DMS53 (cell line): ENCODE measurements around the gene CFAP61.

Experiments used
- DNase-seq: peaks from one replicate; lab custom pipeline; 2025; lab: John Stamatoyannopoulos, UW

Gene CFAP61

GRCh38 chr20:20031790-20032189 lies 20.5 kb upstream of the CFAP61 start:
- no peak for DNase-seq

DNA sequence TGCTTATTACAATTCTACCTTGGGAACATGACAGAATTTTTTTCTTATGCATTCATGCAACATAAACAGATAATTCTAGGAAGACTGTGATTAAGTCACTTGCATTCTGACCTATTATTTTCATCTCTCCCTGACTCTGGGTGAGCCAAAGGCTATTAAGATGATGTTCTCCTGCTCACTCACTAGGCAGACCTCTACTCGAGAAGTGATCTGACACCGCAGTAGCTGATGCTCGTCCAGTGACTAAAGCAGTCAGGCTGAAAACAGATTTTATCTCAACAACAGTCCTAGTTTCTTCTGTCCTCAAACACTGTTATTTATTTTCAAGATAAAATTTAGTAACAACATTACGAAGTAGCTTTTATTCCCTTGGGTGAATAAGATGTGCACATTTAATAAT lies 17.8 kb upstream of the CFAP61 start:
- no peak for DNase-seq

DNA sequence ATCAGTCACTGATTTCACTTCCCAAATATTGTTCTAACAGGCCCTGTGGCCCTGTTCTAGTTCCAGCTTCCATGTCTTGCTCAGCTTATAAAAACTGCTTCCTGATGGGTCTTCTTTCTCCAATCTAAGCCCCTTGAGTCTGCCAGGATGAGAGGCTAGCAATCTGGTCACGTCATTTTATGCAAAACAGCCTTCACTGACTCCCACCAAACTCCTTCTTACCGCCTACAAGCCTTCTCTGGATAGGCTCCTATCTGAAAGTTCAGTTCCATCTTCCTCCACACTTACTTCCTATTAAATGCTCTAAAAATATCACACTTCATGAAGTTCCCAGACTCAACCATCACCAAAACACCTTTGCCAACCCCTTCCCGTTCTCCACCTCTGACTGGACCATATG lies 15.6 kb upstream of the CFAP61 start:
- DNase-seq: no peak

DNA sequence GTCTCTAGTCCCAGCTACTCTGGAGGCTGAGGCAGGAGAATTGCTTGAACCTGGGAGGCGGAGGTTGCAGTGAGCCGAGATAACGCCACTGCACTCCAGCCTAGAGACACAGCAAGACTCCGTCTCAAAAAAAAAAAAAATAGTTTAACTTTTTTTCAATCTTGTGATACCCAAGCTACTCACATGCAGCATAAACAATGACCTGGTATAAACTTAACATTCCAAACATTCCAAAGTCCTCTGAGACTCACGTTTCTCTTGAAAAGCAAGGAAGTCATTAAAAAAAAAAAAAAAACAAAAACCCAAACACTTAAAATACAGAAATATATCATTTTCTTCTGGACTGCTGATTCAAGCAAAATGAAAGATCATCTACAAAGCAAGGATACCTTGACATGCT lies 14.4 kb upstream of the CFAP61 start:
- DNase-seq: no peak

GRCh38 chr20:20038586-20038985 lies 13.7 kb upstream of the CFAP61 start:
- no peak for DNase-seq

- DNase-seq: no peak
Measured at GRCh38 chr20:20039752-20040387, 12.5 kb upstream of the CFAP61 start.

DNA sequence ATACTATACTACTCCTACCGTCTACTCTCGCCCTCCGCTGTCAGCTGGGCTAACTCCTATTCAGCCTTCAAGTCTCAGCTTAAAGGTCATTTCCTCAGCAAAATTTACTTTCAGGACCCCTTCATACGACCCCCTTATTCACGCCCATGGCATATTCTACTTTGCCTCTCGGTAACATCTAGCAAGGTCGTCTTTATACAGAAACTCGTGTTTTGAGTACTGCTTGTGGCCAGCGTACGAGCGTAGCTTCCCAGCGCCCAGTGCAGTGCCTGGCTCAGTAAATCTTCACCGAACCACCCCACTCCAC lies 612 bp upstream of the CFAP61 start:
- DNase-seq: peak; percentile 47

- peak; percentile 15 for DNase-seq
Measured at GRCh38 chr20:20060234-20060998, 8.1 kb downstream of the CFAP61 start.

GRCh38 chr20:20063941-20064702 lies 11.8 kb downstream of the CFAP61 start:
- no peak for DNase-seq

GRCh38 chr20:20065361-20065760 lies 13.0 kb downstream of the CFAP61 start:
- no peak for DNase-seq

- no peak for DNase-seq
Measured at GRCh38 chr20:20070871-20071726, 18.8 kb downstream of the CFAP61 start.

DNA sequence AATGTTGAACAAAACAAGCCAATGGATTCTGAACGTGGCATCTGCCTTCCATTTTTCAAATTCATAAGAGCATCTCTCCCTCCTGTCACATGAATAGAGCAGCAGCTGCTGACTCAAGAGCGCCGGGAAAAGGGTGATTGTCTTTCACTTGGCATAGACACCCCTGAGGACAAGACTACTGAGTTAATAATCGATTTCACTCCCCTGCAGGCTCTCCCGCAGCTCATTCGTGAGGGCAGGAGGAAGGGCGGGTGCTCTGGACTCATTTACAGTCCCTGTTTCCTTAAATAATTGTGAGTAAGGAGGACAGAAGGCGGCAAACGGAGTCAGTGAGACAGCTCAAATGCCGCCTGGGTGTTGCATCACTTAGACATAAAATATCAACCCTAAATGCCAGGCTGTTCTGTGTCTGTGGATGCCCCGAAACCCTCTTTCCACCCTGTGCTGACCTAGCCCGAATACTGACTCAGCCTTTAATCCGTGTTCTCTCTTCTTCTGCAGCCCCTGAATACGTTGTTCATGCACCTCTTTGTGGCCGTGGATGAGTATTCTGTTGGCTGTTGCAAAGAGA lies 21.6 kb downstream of the CFAP61 start:
- no peak for DNase-seq

DNA sequence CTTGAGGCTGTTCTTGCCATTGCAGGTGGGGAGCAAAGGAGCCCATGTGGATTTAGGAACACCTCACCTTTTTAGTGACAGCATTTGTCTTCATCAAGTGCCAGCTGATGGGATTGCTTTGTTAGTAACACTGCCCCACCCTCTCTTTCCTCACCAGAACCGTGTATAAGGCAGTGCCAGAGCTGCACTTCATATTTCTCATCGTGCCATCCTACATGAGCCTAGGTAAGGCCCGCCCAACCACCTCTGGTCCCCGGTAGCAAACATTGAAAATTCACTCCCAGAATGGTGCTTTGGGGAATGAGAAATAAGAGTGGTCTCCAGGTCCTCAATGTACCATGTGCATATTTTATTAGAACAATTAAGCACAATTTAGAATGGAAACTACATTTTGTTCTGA lies 22.7 kb downstream of the CFAP61 start:
- no peak for DNase-seq

GRCh38 chr20:20076297-20077065 lies 24.1 kb downstream of the CFAP61 start:
- DNase-seq: no peak

GRCh38 chr20:20078041-20078440 lies 25.7 kb downstream of the CFAP61 start:
- peak; percentile 35 for DNase-seq

DNA sequence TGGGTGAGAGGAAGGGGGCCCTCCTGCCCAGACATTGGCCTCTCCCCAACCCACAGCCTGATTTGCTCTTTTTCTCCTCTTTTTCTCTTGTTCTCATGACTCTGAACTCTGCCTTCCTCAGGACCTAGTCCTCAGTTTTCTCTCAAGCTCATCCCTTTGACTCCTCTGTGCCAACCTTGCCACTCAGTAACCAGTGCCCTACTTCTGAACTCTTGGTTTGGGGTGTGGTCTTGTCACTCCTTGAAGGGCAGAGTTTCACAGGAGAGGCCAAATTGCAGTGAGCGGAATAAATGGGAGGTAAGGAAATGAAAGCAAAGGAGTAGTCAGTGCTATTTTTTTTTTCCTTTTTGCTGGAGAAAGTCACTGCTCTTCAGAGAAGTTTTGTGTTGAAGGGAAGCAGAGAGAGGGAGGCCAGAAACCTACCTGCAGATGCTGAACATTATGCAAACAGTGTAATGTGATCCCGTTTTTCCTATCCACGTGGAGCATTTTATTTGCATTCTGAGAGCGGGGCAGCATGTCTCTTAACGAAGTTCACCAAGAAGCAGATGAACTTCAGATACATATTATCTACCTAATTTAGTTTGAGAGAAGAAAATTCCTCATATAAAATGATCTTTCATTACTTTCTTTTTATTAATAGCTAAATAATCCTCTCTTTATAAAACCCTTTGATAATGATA lies 26.9 kb downstream of the CFAP61 start:
- DNase-seq: peak; percentile 83

- DNase-seq: peak; percentile 82
Measured at GRCh38 chr20:20083807-20084206, 31.5 kb downstream of the CFAP61 start.

GRCh38 chr20:20084296-20084752 lies 32.0 kb downstream of the CFAP61 start:
- DNase-seq: peak; percentile 35

- DNase-seq: no peak
Measured at GRCh38 chr20:20085071-20085470, 32.7 kb downstream of the CFAP61 start.

DNA sequence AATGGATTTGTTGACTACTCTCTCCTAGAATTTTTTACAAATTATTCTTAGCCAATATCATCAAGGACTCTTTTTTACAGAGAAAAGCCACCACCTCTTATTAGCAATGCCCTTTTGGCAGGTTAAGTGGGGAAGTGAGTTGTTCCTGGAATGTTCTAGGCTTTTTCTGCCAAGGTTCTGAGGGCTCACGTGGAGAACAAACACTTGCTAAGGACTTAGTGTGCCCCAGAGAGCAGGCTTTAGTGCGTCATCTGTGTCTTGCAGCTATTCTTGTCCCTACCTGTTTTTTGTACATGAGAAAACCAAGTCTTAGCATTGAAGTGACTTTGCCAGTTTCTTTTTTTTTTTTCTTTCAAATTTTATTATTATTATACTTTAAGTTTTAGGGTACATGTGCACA lies 33.5 kb downstream of the CFAP61 start:
- DNase-seq: no peak
